H9 (cell line): Measurements from ENCODE around the gene KCNMB2. TPM values are rescaled to one million over a fixed set of nuclear protein-coding genes. Genes with fewer than 3 reads are reported as not detected.

Experiments
- DNase-seq: peaks from one replicate; pipeline ENCODE4 v3.0.0-alpha.2; 2017
- H2AFZ ChIP-seq: one replicate; pipeline ENCODE4 v1.6.1; 2013; ENCODE audit warnings: mild to moderate bottlenecking, low read length, control low read depth, moderate library complexity
- H2AK5ac ChIP-seq: 2 replicates; pipeline ENCODE4 v1.6.1; 2013; ENCODE audit warnings: low read length, control low read depth, mixed read lengths; ENCODE audit not compliant: insufficient read length
- H2BK120ac ChIP-seq: one replicate; pipeline ENCODE4 v1.6.1; 2013; ENCODE audit warnings: low read depth, mild to moderate bottlenecking, low read length, control low read depth, inconsistent platforms; ENCODE audit not compliant: poor library complexity, severe bottlenecking
- H2BK12ac ChIP-seq: 2 replicates; pipeline ENCODE4 v1.6.1; 2013; ENCODE audit warnings: low read length, control low read depth, mixed read lengths, low read depth; ENCODE audit not compliant: insufficient read length
- H2BK15ac ChIP-seq: 2 replicates; pipeline ENCODE4 v1.6.1; 2013; ENCODE audit warnings: low read depth, low read length, control low read depth
- H2BK20ac ChIP-seq: one replicate; pipeline ENCODE4 v1.6.1; 2013; ENCODE audit warnings: low read depth, mild to moderate bottlenecking, low read length, control low read depth, inconsistent platforms; ENCODE audit not compliant: poor library complexity, severe bottlenecking
- H2BK5ac ChIP-seq: 2 replicates; pipeline ENCODE4 v1.6.1; 2013; ENCODE audit warnings: low read length, control low read depth, mixed read lengths; ENCODE audit not compliant: insufficient read length
- H3K14ac ChIP-seq: 2 replicates; pipeline ENCODE4 v1.6.1; 2013; ENCODE audit warnings: low read length, control low read depth; ENCODE audit not compliant: insufficient read depth
- H3K18ac ChIP-seq: 2 replicates; pipeline ENCODE4 v1.6.1; 2013; ENCODE audit warnings: low read depth, mild to moderate bottlenecking, mixed read lengths, low read length, control low read depth; ENCODE audit not compliant: insufficient read length
- H3K23ac ChIP-seq: 2 replicates; pipeline ENCODE4 v1.6.1; 2013; ENCODE audit warnings: low read length, control low read depth, mixed read lengths, low read depth; ENCODE audit not compliant: insufficient read length
- H3K23me2 ChIP-seq: 2 replicates; pipeline ENCODE4 v1.6.1; 2013; ENCODE audit warnings: low read depth, mild to moderate bottlenecking, mixed read lengths, low read length, control low read depth; ENCODE audit not compliant: insufficient read length, poor library complexity, severe bottlenecking
- H3K27ac ChIP-seq: 2 replicates; pipeline ENCODE4 v1.5.1; 2013; ENCODE audit warnings: low read length, control low read depth, mixed read lengths, low read depth; ENCODE audit not compliant: insufficient read length
- H3K27me3 ChIP-seq: 2 replicates; pipeline ENCODE4 v1.6.1; 2013; ENCODE audit warnings: low read length, control low read depth, inconsistent platforms; ENCODE audit not compliant: insufficient read depth
- H3K4ac ChIP-seq: 2 replicates; pipeline ENCODE4 v1.6.1; 2013; ENCODE audit warnings: low read depth, mild to moderate bottlenecking, control low read depth, inconsistent platforms, low read length, moderate library complexity
- H3K4me1 ChIP-seq: 2 replicates; pipeline ENCODE4 v1.6.1; 2013; ENCODE audit warnings: low read length, control low read depth, inconsistent platforms; ENCODE audit not compliant: insufficient read depth
- H3K4me2 ChIP-seq: 2 replicates; pipeline ENCODE4 v1.6.1; 2013; ENCODE audit warnings: low read length, control low read depth, mixed read lengths; ENCODE audit not compliant: insufficient read length, insufficient read depth
- H3K56ac ChIP-seq: 2 replicates; pipeline ENCODE4 v1.6.1; 2013; ENCODE audit warnings: low read depth, mild to moderate bottlenecking, mixed read lengths, low read length, control low read depth; ENCODE audit not compliant: insufficient read length
- H3K79me1 ChIP-seq: 2 replicates; pipeline ENCODE4 v1.6.1; 2013; ENCODE audit warnings: low read depth, mild to moderate bottlenecking, moderate library complexity, low read length, control low read depth, inconsistent platforms; ENCODE audit not compliant: insufficient read depth, poor library complexity, severe bottlenecking
- H3K79me2 ChIP-seq: 2 replicates; pipeline ENCODE4 v1.6.1; 2013; ENCODE audit warnings: low read length, control low read depth, inconsistent platforms; ENCODE audit not compliant: insufficient read depth
- H3K9ac ChIP-seq: 2 replicates; pipeline ENCODE4 v1.6.1; 2013; ENCODE audit warnings: low read length, control low read depth, mixed read lengths; ENCODE audit not compliant: insufficient read length; ENCODE audit errors: extremely low read depth
- H3K9me3 ChIP-seq: one replicate; pipeline ENCODE4 v1.6.1; 2013; ENCODE audit warnings: low read depth, low read length, inconsistent platforms; ENCODE audit not compliant: control insufficient read depth
- H3T11ph ChIP-seq: one replicate; pipeline ENCODE4 v1.6.1; 2013; ENCODE audit warnings: mild to moderate bottlenecking, low read length, control low read depth, inconsistent platforms
- H4K20me1 ChIP-seq: one replicate; pipeline ENCODE4 v1.6.1; 2013; ENCODE audit not compliant: control insufficient read depth, insufficient read length, insufficient read depth
- H4K5ac ChIP-seq: 2 replicates; pipeline ENCODE4 v1.6.1; 2013; ENCODE audit warnings: low read depth, mild to moderate bottlenecking, mixed read lengths, low read length, control low read depth; ENCODE audit not compliant: insufficient read length
- H4K8ac ChIP-seq: replicated peaks from 2 replicates; pipeline ENCODE4 v1.6.1; 2013; ENCODE audit warnings: low read length, control low read depth, mixed read lengths, low read depth; ENCODE audit not compliant: insufficient read length
- H4K91ac ChIP-seq: 2 replicates; pipeline ENCODE4 v1.6.1; 2013; ENCODE audit warnings: low read depth, mild to moderate bottlenecking, moderate library complexity, mixed read lengths, low read length, control low read depth; ENCODE audit not compliant: insufficient read length
- H3K27ac Mint-ChIP-seq, 3 experiments: 2 replicates in 2 of 3; 3 replicates in 1 of 3; pipeline ENCODE4 v1.8.0; 2020 to 2021; ENCODE audit warnings: mixed read lengths in 3 of 3, mild to moderate bottlenecking in 1 of 3, moderate library complexity in 1 of 3
- H3K27me3 Mint-ChIP-seq: 2 replicates; pipeline ENCODE4 v1.8.0; 2021; ENCODE audit warnings: low read depth, mild to moderate bottlenecking, moderate library complexity, mixed read lengths
- H3K36me3 Mint-ChIP-seq, 3 experiments: 2 replicates in 2 of 3; 3 replicates in 1 of 3; pipeline ENCODE4 v1.8.0; 2020 to 2021; ENCODE audit warnings: low read depth in 3 of 3, mixed read lengths in 3 of 3; ENCODE audit not compliant: insufficient read depth in 1 of 3
- H3K4me1 Mint-ChIP-seq, 2 experiments: 2 replicates each; pipeline ENCODE4 v1.8.0; 2020; ENCODE audit warnings: mixed read lengths in 2 of 2
- H3K4me3 Mint-ChIP-seq, 2 experiments: 2 replicates in 1 of 2; 3 replicates in 1 of 2; pipeline ENCODE4 v1.8.0; 2020 to 2021; ENCODE audit warnings: mild to moderate bottlenecking in 2 of 2, mixed read lengths in 2 of 2, moderate library complexity in 1 of 2
- H3K9me3 Mint-ChIP-seq, 2 experiments: 2 replicates in 1 of 2; 3 replicates in 1 of 2; pipeline ENCODE4 v1.8.0; 2020; ENCODE audit warnings: mild to moderate bottlenecking in 2 of 2, mixed read lengths in 2 of 2, moderate library complexity in 1 of 2
- WGBS: extraction: QIAGEN DNeasy Blood & Tissue Kit; methylation state at CpG from one replicate; pipeline ENCODE4 v1.1.7; 2013; ENCODE audit warnings: missing lambda C conversion rate, low lambda C conversion rate, mixed read lengths; ENCODE audit not compliant: insufficient read length; ENCODE audit errors: extremely low coverage; 5-methylcytosine and 5-hydroxymethylcytosine counted together
- total RNA-seq: library from RNA; stranded (reverse); gene quantifications from 2 replicates; pipeline ENCODE4 v1.2.1, GENCODE V29; 2021
- TF ChIP-seq, protein P1 (sequence below): fragments of 200-600 bp; sonication (generic); conservative IDR thresholded peaks from 3 replicates; pipeline ENCODE4 v1.8.0; 2021; ENCODE audit warnings: antibody characterized with exemption, mild to moderate bottlenecking

KCNMB2 gene
- total RNA-seq, 1 experiment from 2014 or later, result not detected

DNA sequence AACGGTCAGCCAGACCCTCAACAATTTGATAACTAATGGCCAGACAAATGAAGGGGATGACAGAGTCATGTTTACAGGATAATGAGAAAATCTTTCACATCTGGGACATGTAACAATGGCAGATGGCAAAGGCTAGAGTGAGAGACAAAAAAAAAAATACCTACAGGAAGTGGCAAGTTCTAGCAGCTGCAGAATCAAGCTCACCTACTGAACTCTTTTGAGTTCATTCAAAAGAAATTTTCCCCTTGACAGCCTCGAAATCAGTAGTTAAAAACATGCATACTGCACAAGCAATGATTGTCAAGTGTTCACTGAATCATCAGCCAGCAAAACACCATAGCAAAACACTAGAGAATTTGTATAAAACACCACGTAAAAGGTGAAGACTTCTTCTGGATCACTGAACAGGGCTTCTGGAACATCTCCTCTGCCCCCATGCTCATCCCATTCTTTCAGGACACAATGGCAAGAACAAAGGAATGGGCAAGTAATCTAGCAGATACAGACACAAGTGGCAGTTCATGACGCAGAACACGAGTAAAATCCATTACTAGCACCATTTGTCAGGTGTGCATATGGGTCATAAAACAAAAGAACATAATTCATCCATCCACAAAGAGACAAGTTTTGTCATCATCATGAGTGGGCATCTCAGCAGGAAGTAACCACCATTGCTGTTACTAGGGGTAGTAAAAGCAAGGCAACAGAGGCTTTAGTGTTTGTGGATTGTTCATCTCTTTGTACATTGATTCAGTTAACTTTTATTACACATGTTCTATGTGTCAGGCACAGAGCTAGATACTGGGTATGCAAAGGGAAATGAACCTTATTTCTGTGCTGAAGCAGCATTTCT, 13.8 kb upstream of the KCNMB2 start:
- no peaks in the 10 kb centered on the region for H3K27me3 Mint-ChIP-seq
- H3K14ac ChIP-seq, result no peak overlapping the region
- H4K20me1 ChIP-seq, result no peaks in the 10 kb centered on the region
- H3K4me2 ChIP-seq, result no peak overlapping the region
- no peak overlapping the region for H3K27ac Mint-ChIP-seq
- no peaks in the 10 kb centered on the region for H3K27me3 ChIP-seq
- no peak overlapping the region for H3K18ac ChIP-seq
- H2BK12ac ChIP-seq, result no peak overlapping the region
- H3K4me3 Mint-ChIP-seq, result no peak overlapping the region
- H3K79me1 ChIP-seq, result no peaks in the 10 kb centered on the region
- H3K79me2 ChIP-seq, result no peaks in the 10 kb centered on the region
- H3K23me2 ChIP-seq, result no peaks in the 10 kb centered on the region
- H3K9ac ChIP-seq, result no peak overlapping the region
- H2BK20ac ChIP-seq, result no peak overlapping the region
- H3K27ac ChIP-seq, result no peak overlapping the region
- H2BK5ac ChIP-seq, result no peak overlapping the region
- H3K4ac ChIP-seq, result no peak overlapping the region
- no peak overlapping the region for H2AFZ ChIP-seq
- TF ChIP-seq, protein P1, sequence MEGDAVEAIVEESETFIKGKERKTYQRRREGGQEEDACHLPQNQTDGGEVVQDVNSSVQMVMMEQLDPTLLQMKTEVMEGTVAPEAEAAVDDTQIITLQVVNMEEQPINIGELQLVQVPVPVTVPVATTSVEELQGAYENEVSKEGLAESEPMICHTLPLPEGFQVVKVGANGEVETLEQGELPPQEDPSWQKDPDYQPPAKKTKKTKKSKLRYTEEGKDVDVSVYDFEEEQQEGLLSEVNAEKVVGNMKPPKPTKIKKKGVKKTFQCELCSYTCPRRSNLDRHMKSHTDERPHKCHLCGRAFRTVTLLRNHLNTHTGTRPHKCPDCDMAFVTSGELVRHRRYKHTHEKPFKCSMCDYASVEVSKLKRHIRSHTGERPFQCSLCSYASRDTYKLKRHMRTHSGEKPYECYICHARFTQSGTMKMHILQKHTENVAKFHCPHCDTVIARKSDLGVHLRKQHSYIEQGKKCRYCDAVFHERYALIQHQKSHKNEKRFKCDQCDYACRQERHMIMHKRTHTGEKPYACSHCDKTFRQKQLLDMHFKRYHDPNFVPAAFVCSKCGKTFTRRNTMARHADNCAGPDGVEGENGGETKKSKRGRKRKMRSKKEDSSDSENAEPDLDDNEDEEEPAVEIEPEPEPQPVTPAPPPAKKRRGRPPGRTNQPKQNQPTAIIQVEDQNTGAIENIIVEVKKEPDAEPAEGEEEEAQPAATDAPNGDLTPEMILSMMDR, result no peak
- H3K36me3 Mint-ChIP-seq, result no peaks in the 10 kb centered on the region
- H3K23ac ChIP-seq, result no peak overlapping the region
- H4K8ac ChIP-seq, result no peak overlapping the region
- no peak overlapping the region for H2BK15ac ChIP-seq
- DNase-seq, result no peak
- no peak overlapping the region for H3T11ph ChIP-seq
- no peaks in the 10 kb centered on the region for H3K9me3 Mint-ChIP-seq
- H4K91ac ChIP-seq, result no peak overlapping the region
- no peak overlapping the region for H3K56ac ChIP-seq
- no peak overlapping the region for H2BK120ac ChIP-seq
- H3K9me3 ChIP-seq, result no peaks in the 10 kb centered on the region
- WGBS, result no CpG with 5 or more reads among the region's 5 CpGs
- H3K4me1 Mint-ChIP-seq, result peaks cover 6 to 9% of the 10 kb centered on the region in 2 experiments
- H4K5ac ChIP-seq, result peak overlapping the region; percentile 12
- H3K4me1 ChIP-seq, result no peaks in the 10 kb centered on the region; the same call in 1 of the 2 replicates
- H2AK5ac ChIP-seq, result no peak overlapping the region
